KG1 (cell line): Measurements from ENCODE around the gene QSOX1.

Experiments
- DNase-seq: peaks from one replicate; lab custom pipeline; 2025; lab: John Stamatoyannopoulos, UW

QSOX1 gene

DNA sequence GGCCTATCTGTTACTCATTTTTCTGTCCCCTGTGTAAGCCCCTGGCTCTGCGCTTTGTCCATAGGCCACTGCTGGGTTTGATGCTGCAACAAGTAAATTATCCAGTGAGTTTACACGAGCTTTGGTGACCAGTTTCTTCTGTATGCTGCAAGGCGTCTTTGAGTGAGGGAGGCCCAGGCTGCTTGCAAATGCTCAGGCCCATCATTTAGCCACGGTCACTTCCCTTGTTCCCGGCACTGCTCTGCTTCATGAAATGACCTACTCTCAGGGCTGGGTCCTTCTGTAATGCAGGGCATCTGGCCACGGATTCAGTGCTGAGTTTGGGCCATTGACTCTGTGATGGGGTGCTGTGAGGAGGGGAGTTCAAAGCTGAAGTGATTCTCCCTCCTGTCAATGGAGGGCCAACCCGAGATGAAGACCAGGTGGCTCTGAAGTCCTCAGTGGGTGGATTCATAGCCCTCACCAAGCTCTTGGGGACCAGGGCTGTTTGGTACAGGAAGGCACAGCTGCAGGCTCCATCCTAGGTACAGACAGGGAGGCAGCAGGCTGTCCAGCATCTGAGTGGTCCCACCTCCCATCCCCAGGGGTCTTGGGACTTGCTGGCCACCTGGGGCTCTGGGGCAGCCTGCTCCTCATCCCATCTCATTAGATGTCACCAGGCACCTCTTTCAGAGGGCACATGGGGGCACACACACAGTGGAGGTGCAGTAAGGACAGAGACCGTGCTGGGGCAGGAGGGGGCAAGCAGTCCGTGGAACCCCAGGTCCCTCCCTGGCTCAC is 97.0 kb downstream of the QSOX1 start:
- no peak for DNase-seq

DNA sequence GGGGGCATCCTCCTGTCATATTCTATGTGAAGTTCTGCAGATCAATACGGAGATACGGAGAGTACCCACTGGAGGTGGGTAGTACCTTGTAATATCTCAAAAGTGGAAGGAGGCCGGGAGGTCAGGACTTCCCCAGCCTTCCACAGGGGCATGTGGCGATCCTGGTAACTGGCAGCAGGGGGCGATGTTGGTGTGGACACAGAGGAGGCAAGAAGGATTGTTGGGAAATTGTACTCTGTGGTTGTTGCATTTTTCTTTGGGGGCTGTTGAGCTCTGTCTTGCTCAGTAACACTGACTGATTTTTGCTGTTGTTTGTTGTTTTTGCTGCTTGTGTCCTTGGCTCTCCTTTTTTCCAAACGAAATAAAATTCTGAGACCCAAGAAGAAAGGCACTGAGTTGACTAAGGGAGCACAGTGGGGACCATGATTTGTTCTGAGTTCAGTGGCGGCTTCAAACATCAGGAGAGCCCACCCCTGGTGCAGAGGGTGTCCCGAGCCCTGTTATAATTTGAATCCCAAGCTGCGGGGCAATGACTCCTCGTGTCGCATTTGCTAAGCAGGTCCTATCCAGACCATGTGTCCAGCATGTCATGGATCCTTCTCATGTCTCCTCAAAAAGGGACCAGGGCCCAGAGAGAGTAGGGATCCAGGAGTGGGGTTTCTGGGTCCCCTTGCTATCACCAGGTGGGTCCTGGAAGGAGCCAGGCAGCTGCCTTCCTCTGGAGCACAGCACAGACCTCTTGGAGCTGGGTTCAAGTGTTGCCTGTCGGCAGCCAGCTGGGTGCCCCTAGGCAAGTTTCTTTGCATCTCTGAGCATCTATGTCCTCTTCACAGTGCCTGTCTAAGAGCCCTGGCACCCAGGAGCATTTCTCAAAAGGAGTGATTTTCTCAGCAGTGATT is 98.2 kb downstream of the QSOX1 start:
- DNase-seq, result no peak
